HG03095 (cell line): Measurements from ENCODE around the gene MOB3B.
A peak's percentile ranks its signal among the peaks of the same experiment; 100 is the strongest.
"Not testable (repeated sequence)": the region's sequence is repeated elsewhere in the genome, so short reads cannot be mapped to it uniquely, and the experiment has no call there.

Source experiments
- ATAC-seq: cut with Tn5 transposase; IDR thresholded peaks from one replicate; pipeline ENCODE4 v1.9.1; 2021; ENCODE audit warnings: moderate library complexity; ENCODE audit not compliant: unreplicated experiment

MOB3B gene

GRCh38 chr9:27519466-27520465, 9.8 kb downstream of the MOB3B start:
- no peak for ATAC-seq

- ATAC-seq = no peak
These were observed 10.8 kb downstream of the MOB3B start for GRCh38 chr9:27518809-27519208.

- no peak for ATAC-seq
These were observed 11.6 kb downstream of the MOB3B start for GRCh38 chr9:27518006-27518405.

GRCh38 chr9:27514551-27514950, 15.1 kb downstream of the MOB3B start:
- ATAC-seq = no peak

- no peak for ATAC-seq
These were observed 17.8 kb downstream of the MOB3B start for GRCh38 chr9:27511771-27512170.

- no peak for ATAC-seq
These were observed 18.8 kb downstream of the MOB3B start for GRCh38 chr9:27510780-27511179.

- ATAC-seq = no peak
These were observed 22.6 kb downstream of the MOB3B start for GRCh38 chr9:27506981-27507380.

- no peak for ATAC-seq
These were observed 23.9 kb downstream of the MOB3B start for GRCh38 chr9:27505744-27506161.

- ATAC-seq = no peak
These were observed 25.4 kb downstream of the MOB3B start for GRCh38 chr9:27504259-27504658.

GRCh38 chr9:27503623-27504022, 26.0 kb downstream of the MOB3B start:
- ATAC-seq = no peak

- not testable (repeated sequence) for ATAC-seq
These were observed 28.7 kb downstream of the MOB3B start for GRCh38 chr9:27500902-27501301.

- no peak for ATAC-seq
These were observed 30.2 kb downstream of the MOB3B start for GRCh38 chr9:27499451-27499850.

GRCh38 chr9:27497883-27498417, 31.7 kb downstream of the MOB3B start:
- no peak for ATAC-seq

- no peak for ATAC-seq
These were observed 33.5 kb downstream of the MOB3B start for GRCh38 chr9:27496135-27496504.

GRCh38 chr9:27495480-27496134, 34.0 kb downstream of the MOB3B start:
- no peak for ATAC-seq

GRCh38 chr9:27491154-27491553, 38.5 kb downstream of the MOB3B start:
- no peak for ATAC-seq

GRCh38 chr9:27489087-27489876, 40.3 kb downstream of the MOB3B start:
- ATAC-seq = peak; percentile 80

- ATAC-seq = no peak
These were observed 41.7 kb downstream of the MOB3B start for GRCh38 chr9:27487927-27488326.

GRCh38 chr9:27487128-27487640, 42.4 kb downstream of the MOB3B start:
- ATAC-seq = no peak

GRCh38 chr9:27485158-27485557, 44.5 kb downstream of the MOB3B start:
- peak; percentile 71 for ATAC-seq

- ATAC-seq = no peak
These were observed 46.0 kb downstream of the MOB3B start for GRCh38 chr9:27483576-27483975.
